Stomach (tissue), 9 donors: ENCODE data around the gene NLGN4X. TPM values are rescaled to one million over a fixed set of nuclear protein-coding genes. Genes with fewer than 3 reads are reported as not detected.
A peak's percentile ranks its signal among the peaks of the same experiment; 100 is the strongest.

Experiments used
- DNase-seq, 2 donors: peaks; one replicate each; pipeline versions ENCODE4 v3.0.0 to v3.0.0-alpha.2; 2013 to 2019
- H3K27ac ChIP-seq, 5 donors: fragments of 200-600 bp in 4 of 5; sonication (generic) in 4 of 5; one replicate each; pipeline ENCODE4 v1.5.1; 2013 to 2019; ENCODE audit warnings: mild to moderate bottlenecking in 1 of 5, moderate library complexity in 1 of 5
- H3K27me3 ChIP-seq, 3 donors: fragments of 200-600 bp; sonication (generic); one replicate each; pipeline ENCODE4 v1.5.1; 2017 to 2019; ENCODE audit warnings: mixed run types in 1 of 3
- H3K36me3 ChIP-seq, 4 donors: fragments of 200-600 bp; sonication (generic); 1 replicate in 3 of 4; 2 replicates in 1 of 4; pipeline ENCODE4 v1.5.1; 2016 to 2019
- H3K4me1 ChIP-seq, 4 donors: fragments of 200-600 bp; sonication (generic); one replicate each; pipeline ENCODE4 v1.5.1; 2016 to 2019
- H3K4me3 ChIP-seq, 4 donors: fragments of 200-600 bp; sonication (generic) in 3 of 4; one replicate each; pipeline ENCODE4 v1.5.1; 2016 to 2019; ENCODE audit warnings: mild to moderate bottlenecking in 1 of 4
- H3K9me3 ChIP-seq, 4 donors: fragments of 200-600 bp; sonication (generic); one replicate each; pipeline ENCODE4 v1.5.1; 2016 to 2019
- CTCF ChIP-seq, 7 experiments: fragments of 450-650 bp in 4 of 7; fragments of 200-600 bp in 3 of 7; sonication (generic) in 3 of 7; IDR thresholded peaks; one replicate each; pipeline ENCODE4 v1.5.1; 2016 to 2019; ENCODE audit warnings: antibody characterized with exemption in 7 of 7, control low read depth in 2 of 7, mild to moderate bottlenecking in 1 of 7
- EP300 ChIP-seq: sonication (generic); formaldehyde crosslinking; IDR thresholded peaks from one replicate; pipeline ENCODE4 v1.6.1; 2017; ENCODE audit warnings: antibody characterized with exemption
- POLR2A ChIP-seq, 4 donors: fragments of 450-650 bp; IDR thresholded peaks; one replicate each; pipeline ENCODE4 v1.6.1; 2016; ENCODE audit warnings: antibody characterized with exemption in 4 of 4, control low read depth in 2 of 4, mild to moderate bottlenecking in 1 of 4, moderate library complexity in 1 of 4
- POLR2AphosphoS5 ChIP-seq, 3 donors: sonication (generic); formaldehyde crosslinking; IDR thresholded peaks; one replicate each; pipeline ENCODE4 v1.6.1; 2016; ENCODE audit warnings: antibody characterized with exemption in 3 of 3
- WGBS, 5 donors: extraction: QIAGEN DNeasy Blood & Tissue Kit in 3 of 5; methylation state at CpG; one replicate each; pipeline versions ENCODE4 v1.1.5 to v1.1.7; 2013 to 2018; 5-methylcytosine and 5-hydroxymethylcytosine counted together
- intact Hi-C: fragments of 100-400 bp; cut with DNase I; formaldehyde crosslinking; loops from one replicate; pipeline ENCODE4 v1.15.1; 2023; ENCODE audit warnings: low total_unique reads
- polyA plus RNA-seq, 3 donors: library from polyadenylated mRNA; stranded (reverse); fragments of 200-250 nt; gene quantifications; one replicate each; pipeline ENCODE4 v1.2.3, GENCODE V29; 2013
- total RNA-seq, 5 donors: library from RNA; depleted of rRNA; stranded (reverse); fragments of >200 nt; gene quantifications; one replicate each; pipeline versions ENCODE4 v1.1.0 to v1.2.3, GENCODE V29; 2014 to 2016
- donor health status: healthy with polysubstance abuse.
- donor health status: Bipolar disorder and iron deficiency.
- donor health status: healthy.

The NLGN4X gene
- total and polyA plus RNA-seq, 8 donors = under 0.01 to 9.0 (median 0.52) TPM

GRCh38 chrX:5965406-5965805 lies 263.3 kb downstream of the NLGN4X start:
- Histone ChIP-seq H3K27me3 (no peaks in the 10 kb centered on the region), H3K4me3 (no peak overlapping the region), H3K27ac (no peak overlapping the region), H3K36me3 (no peaks in the 10 kb centered on the region), H3K4me1 (no peaks in the 10 kb centered on the region), H3K9me3 (no peaks in the 10 kb centered on the region)
- no peak for TF ChIP-seq POLR2AphosphoS5 (IDR thresholded peaks at IDR 0.05)
- TF ChIP-seq EP300 = no peak
- no peak for TF ChIP-seq POLR2A (IDR thresholded peaks at IDR 0.05)
- TF ChIP-seq CTCF (IDR thresholded peaks at IDR 0.05) = no peak
- intact Hi-C loops = no loop called here
- WGBS, 5 donors = 86 to 96% (median 93%) methylated on average over 3 of the region's 3 CpGs
- peak in 1 of 2 donors; percentile 2 for DNase-seq

- WGBS, 5 donors = 69 to 81% (median 75%) methylated on average over 2 of the region's 2 CpGs
- H3K4me1 ChIP-seq = no peaks in the 10 kb centered on the region
- H3K36me3 ChIP-seq = no peaks in the 10 kb centered on the region
- no peak overlapping the region for H3K4me3 ChIP-seq
- no peak for DNase-seq
- H3K27me3 ChIP-seq = no peaks in the 10 kb centered on the region
- no peak for TF ChIP-seq POLR2A (IDR thresholded peaks at IDR 0.05)
- TF ChIP-seq EP300 = no peak
- no peak for TF ChIP-seq CTCF (IDR thresholded peaks at IDR 0.05)
- TF ChIP-seq POLR2AphosphoS5 (IDR thresholded peaks at IDR 0.05) = no peak
- H3K27ac ChIP-seq = no peak overlapping the region
- intact Hi-C loops = no loop called here
- H3K9me3 ChIP-seq = no peaks in the 10 kb centered on the region
Measured at GRCh38 chrX:5959286-5959685, 269.4 kb downstream of the NLGN4X start.

- intact Hi-C loops = no loop called here
- TF ChIP-seq POLR2A (IDR thresholded peaks at IDR 0.05) = no peak
- no peak for TF ChIP-seq EP300
- TF ChIP-seq POLR2AphosphoS5 (IDR thresholded peaks at IDR 0.05) = no peak
- TF ChIP-seq CTCF (IDR thresholded peaks at IDR 0.05) = no peak
- H3K4me1 ChIP-seq = no peaks in the 10 kb centered on the region
- WGBS, 5 donors = 50 to 81% (median 58%) methylated on average over 2 of the region's 2 CpGs
- no peak overlapping the region for H3K4me3 ChIP-seq
- no peak for DNase-seq
- no peak overlapping the region for H3K27ac ChIP-seq
- no peaks in the 10 kb centered on the region for H3K9me3 ChIP-seq
- H3K27me3 ChIP-seq = no peaks in the 10 kb centered on the region
- H3K36me3 ChIP-seq = no peaks in the 10 kb centered on the region
Measured at GRCh38 chrX:5958523-5958922, 270.1 kb downstream of the NLGN4X start.

GRCh38 chrX:5957506-5957905 lies 271.2 kb downstream of the NLGN4X start:
- no peaks in the 10 kb centered on the region for H3K27me3 ChIP-seq
- no peak overlapping the region for H3K27ac ChIP-seq
- H3K9me3 ChIP-seq = no peaks in the 10 kb centered on the region
- H3K36me3 ChIP-seq = no peaks in the 10 kb centered on the region
- 54 to 66% (median 61%) methylated on average over 3 of the region's 3 CpGs for WGBS, 5 donors
- H3K4me3 ChIP-seq = no peak overlapping the region
- DNase-seq = no peak
- intact Hi-C loops = no loop called here
- H3K4me1 ChIP-seq = no peaks in the 10 kb centered on the region
- TF ChIP-seq POLR2A (IDR thresholded peaks at IDR 0.05) = no peak
- TF ChIP-seq POLR2AphosphoS5 (IDR thresholded peaks at IDR 0.05) = no peak
- no peak for TF ChIP-seq CTCF (IDR thresholded peaks at IDR 0.05)
- no peak for TF ChIP-seq EP300
